SKM-1 treated with dmso at 0.1 percent for 144 hours (cell line): ENCODE measurements around the gene MZT2A.
"Not testable (repeated sequence)": the region's sequence is repeated elsewhere in the genome, so short reads cannot be mapped to it uniquely, and the experiment has no call there.

Experiments
- DNase-seq: peaks from one replicate; lab custom pipeline; 2025; ENCODE audit not compliant: unreplicated experiment; lab: John Stamatoyannopoulos, UW

The MZT2A gene, protein sequence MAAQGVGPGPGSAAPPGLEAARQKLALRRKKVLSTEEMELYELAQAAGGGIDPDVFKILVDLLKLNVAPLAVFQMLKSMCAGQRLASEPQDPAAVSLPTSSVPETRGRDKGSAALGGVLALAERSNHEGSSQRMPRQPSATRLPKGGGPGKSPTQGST

DNA sequence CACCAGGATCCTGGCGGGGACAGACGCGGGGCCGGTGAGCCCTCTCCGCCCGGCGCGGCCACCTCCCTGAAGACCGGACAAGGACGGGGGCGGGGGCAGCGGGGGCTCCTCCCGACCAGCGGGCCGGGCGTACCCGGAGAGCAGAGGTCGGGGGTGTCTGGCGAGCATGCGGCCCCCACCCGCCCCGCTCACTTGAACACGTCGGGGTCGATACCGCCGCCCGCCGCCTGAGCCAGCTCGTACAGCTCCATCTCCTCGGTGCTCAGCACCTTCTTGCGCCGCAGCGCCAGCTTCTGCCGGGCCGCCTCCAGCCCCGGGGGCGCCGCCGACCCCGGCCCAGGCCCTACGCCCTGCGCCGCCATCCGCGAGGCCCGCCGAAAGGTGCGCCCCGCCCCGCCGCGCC, at the start of gene MZT2A:
TSS of gene MZT2A (minus strand) at position 383 of the 403 bp plus-strand sequence. CDS start at position 362, 21 bp downstream.
- DNase-seq = not testable (repeated sequence)

DNA sequence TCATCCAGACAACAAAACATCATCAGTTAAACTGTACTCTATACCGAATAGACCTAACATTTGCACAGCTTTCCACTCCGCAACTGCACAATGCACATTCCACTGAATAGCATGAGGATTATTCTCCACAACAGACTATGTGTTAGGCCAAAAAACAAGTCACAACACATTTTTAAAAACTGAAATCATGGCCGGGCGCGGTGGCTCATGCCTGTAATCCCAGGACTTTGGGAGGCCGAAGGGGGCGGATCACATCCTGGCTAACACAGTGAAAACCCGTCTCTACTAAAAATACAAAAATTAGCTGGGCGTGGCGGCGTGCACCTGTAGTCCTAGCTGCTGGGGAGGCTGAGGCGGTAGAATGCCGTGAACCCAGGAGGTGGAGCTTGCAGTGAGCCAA, 46.7 kb upstream of the MZT2A start:
- not testable (repeated sequence) for DNase-seq

DNA sequence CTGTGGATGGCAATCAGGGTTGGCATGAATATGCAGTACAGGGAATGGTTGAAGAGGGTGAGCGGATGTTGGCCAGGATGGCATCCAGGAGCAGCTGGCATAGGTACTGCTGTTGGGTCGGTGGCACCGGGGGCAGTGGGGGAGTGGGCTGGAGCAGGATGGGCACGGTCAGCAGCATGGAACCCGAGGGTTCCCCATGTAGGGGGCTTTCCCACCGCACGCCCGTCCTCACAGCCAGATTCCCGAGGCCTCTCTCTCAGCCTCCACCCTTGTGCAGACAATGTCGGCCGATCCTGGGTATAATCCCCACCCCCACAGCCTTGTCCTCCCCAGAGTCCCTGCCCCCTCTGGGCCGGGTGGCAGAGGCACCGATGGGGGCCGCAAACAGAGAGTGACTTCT, 44.6 kb upstream of the MZT2A start:
- DNase-seq = not testable (repeated sequence)

DNA sequence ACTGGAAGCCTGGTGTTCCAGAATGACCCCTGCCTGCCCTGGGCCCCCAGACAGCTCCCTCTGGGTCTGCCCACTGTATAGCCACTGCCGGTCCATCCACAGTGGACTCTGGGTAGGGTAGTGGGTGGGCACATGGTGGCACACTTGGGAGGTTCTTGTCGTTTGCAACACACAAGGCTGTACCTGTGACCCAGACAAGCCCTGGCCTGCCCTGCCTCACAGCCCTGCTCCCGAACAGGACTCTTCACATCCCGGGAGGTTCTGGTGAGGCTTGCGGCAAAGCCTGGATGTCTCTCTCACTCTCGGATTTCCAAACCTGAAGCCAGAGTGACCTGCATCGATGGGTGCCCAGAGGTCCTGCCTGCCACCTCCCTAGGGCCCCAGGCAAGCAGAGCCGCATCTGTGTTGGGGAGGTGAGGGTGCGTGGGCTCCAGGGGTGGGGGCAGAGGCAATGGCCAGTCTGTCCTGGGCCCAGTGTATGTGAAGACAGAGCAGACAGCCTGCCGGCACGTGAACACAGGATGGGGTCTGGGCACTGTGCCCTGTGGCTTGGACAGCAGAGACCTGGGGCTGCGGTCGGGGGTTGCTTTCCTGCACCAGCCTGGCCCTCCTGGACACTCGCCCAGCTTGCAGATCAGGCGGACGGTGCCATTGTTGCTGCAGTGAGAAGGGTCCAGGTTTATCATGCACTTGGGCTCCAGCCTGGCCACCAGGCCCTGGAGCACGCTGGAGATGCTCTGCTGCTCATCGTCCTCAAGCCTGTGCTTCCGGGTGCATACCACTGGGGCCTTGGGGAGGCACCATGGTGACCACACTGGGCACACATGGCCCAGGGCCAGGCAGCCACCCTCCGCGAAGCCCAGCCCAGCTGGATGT, 44.0 kb upstream of the MZT2A start:
- not testable (repeated sequence) for DNase-seq

DNA sequence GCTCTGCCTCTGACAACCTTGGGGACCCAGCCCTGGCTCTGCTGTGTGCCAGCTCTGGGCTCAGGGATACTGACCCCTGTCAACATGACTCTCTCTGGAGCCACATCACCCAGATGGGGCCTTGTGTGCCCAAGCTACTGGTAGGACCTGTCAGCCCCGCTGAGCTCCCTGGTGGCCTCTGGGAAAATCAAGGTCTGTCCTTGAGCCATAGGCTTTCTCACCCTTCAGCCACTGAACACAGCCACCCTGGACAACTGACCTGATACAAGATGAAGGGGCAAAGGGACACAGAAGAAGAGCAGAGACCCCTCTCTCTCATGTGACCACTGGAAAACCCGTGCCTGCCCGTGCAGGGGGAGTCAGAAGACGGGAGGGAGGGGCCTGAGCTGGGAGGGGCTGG, 43.3 kb upstream of the MZT2A start:
- no peak for DNase-seq

DNA sequence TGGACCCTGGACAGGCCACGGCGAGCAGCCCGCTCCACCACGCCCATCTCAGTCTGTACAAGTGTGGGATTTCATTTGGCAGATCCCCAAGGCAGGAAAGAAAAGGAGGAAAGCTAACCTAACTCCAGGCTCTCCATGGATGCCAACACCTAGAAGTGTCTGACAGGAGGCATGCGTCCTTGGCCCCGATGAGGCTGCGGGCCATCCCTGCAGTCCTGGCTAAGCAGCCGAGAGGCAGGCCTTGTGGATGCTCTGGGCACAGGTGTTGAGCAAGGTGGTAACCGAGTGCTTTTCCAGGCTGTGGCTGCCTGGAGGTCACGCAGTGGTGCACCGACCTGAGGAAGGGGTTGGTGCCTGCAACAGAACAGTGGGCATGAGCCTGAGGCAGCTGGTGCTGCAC, 42.8 kb upstream of the MZT2A start:
- not testable (repeated sequence) for DNase-seq

DNA sequence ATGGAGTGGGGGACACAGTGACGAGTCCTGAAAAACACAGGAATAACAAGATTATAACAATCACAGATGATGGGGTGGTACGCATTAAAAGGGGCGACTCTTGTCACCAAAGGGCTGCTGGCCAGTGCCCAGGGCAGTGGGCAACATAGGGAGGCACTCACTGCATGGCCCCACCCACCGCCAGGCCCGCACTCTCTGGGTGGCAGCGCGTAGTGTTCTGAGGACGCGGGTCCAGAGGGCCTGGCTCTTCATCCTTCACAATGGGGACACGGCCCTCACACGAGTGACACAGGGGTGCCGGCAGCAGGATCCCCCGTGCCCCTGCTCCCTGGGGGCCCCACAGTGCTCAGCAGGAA, 42.1 kb upstream of the MZT2A start:
- DNase-seq = not testable (repeated sequence)

DNA sequence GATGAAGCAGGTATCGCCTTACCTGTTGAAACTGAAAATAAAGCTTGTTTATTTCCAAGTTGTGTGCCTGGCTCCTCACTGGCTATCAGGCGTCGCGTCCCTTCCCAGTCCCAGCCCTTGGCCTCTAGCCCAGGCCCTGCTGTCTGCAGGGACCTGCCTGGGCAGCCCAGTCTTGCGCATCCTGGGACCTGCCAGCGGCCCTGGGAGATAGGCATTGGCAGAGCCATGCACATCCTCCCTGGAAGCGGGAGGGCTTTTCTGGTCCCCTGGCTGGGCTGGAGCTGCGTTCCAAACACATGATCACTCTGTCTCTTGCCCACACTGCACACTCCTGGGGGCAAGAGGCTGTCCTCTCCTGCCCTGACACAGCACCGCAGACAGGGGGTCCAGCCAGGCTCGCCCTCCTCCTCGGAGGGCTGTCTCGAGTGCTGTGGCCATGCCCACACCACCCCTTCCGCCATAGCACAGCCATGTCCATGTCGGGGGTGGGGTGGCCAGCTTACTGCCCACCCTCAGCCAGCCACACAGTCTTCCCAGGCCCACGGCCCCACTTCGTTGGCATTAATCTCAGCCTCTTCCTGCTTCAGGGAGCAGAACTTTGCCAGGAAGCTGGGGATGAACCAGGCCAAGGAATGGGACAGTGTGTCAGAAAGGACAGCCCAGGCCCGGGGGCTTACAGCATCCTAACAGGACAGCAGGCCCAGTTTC, 41.6 kb upstream of the MZT2A start:
- not testable (repeated sequence) for DNase-seq

DNA sequence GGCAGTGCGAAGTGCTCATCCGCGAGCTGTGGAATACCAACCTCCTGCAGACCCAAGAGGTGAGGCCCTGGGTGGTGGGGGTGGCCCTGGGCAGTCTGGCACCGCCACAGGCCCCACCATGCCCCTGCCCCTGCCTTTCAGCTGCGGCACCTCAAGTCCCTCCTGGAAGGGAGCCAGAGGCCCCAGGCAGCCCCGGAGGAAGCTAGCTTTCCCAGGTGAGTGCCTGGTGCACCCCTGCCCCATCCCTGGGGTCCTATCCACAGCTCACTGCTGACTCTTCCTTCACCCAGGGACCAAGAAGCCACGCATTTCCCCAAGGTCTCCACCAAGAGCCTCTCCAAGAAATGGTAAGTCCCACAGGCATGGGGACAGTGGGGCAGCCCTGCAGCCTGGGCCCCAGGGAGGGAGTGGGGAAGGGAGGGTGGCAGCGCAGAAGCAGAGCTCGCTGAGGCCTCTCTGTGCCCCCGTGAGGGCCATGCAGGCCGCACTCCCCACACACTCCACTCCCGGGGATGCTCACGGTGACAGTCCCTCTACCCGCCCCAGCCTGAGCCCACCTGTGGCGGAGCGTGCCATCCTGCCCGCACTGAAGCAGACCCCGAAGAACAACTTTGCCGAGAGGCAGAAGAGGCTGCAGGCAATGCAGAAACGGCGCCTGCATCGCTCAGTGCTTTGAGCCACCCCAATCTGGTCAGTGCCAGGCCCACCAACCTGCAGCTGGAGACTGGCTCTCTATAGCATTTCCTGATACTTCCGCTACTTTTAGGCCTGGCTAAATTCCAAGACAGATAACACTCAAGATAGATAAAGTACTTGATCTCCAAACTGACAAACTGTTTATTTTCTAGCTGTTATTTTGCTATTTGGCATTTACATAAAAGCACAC, 40.8 kb upstream of the MZT2A start:
- not testable (repeated sequence) for DNase-seq

DNA sequence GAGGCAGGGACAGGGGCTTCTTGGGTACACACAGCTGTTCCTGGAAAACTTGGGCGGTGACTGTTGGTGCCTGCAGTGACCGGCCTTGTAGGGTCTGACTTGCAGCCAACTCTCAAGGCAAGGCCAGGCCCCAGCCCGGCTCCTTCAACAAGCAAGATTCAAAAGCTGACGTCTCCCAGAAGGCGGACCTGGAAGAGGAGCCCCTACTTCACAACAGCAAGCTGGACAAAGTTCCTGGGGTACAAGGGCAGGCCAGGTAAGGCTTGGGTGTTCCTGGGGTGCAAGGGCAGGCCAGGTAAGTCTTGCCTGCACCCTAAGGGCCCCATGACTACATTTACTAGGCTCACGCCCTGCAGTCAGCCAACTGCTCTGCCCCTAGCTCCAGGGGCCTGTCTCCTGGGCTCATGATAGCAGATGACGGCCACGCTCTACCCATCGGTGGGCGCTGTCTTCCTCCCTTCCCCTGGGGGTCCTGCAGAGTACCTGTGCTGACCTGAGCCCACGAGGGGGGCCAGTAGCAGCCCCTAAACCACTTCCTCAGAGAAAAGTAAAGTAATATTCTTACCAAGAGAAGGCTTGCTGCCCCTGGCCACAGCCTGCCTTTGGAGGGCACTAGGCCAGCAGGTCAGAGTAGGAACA, 39.5 kb upstream of the MZT2A start:
- not testable (repeated sequence) for DNase-seq

DNA sequence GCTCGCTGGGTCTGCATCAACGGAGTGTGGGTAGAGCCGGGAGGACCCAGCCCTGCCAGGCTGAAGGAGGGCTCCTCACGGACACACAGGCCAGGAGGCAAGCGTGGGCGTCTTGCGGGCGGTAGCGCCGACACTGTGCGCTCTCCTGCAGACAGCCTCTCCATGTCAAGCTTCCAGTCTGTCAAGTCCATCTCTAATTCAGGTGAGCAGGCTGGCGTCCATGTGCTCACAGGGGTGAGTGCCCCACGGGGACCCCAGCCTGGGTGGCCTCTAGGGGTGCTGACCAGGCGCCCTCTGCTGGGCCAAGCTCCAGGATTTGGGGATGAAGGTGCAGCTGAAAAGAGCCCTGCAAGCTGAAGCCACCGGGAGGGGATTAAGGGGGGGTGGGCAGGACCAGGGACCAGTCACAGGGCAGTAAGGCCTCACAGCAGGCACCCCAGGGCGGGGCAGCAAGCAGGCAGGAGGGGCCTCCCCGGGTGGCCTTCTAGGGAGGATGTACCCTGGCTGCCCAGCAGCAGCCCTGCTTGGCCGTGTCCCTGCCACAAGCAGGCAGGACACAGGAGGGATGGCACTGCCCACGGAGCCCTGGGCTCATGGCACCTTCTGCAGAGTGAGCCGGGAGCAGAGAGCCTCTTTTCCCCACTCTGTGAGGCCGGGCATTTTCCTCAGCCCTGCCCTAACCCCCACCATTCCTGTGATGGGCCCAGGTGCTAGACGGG, 38.6 kb upstream of the MZT2A start:
- not testable (repeated sequence) for DNase-seq

DNA sequence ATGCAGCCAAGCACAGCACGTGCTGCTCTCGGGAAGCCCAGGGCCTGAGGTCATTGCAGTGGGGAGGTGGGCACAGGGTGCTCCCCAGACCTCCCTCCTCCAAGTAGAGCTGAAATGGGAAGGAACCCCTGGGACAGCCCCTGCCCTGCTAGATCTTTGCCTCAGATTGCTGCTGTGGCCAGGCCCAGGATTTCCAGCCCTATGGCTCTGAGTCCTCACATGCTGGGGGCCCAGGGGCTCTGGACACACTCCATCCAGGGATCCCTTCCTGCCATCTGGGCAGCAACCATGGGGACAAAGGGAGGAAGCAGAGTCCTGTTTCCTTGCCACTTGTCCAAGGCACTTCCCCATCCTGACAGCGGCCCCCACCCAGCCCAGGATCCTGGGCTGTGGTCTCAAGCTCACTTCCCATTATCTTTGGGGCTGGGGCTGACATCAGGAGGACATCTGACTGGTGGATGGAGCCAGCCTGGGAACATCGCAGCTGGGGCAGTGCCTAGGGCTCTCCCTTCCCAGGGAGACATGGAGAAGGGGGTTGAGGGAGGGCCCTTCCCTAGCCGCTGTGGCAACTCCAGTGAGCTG, 37.8 kb upstream of the MZT2A start:
- DNase-seq = not testable (repeated sequence)

DNA sequence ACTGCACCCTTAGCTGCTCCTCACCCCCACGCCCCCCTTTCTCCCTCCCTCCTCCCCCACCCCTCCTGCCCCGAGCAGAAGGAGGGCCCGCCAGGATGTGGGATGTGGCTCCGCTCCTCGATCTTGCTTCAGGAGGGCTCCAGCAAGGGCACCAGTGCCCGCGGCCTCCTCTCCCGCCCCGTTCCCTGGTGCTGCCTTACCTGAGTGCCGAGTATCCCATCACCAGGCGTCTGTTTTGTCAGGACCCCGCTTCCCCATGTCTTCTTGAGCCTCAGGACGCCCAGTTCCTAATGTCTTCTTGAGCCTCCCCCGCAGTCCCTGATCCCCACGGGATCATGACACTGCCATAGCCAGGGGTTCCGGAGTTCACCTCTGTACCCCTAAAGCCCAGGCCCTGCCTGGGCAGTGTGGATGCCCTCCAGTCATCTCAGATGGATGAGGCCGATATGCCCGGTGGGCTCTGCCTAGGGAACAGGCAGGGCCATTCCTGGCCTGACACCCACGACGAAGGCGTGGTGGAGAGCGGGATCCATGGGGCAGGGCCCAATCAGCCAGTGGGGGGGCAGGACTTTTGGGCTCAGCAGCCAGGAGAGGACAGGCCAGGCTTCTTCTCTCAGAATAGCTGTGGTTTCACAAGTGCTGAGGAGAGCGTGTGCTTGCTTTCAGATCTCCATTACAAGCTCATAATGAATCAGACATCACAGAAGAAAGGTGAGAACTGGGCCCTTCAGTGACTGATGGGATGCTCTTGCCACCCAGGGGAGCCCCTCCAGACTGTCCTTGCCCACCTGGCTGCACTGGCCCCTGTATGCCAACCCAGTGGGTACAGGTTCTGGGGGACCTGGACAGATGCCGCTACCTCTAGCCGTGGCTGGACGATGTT, 37.0 kb upstream of the MZT2A start:
- DNase-seq = not testable (repeated sequence)

DNA sequence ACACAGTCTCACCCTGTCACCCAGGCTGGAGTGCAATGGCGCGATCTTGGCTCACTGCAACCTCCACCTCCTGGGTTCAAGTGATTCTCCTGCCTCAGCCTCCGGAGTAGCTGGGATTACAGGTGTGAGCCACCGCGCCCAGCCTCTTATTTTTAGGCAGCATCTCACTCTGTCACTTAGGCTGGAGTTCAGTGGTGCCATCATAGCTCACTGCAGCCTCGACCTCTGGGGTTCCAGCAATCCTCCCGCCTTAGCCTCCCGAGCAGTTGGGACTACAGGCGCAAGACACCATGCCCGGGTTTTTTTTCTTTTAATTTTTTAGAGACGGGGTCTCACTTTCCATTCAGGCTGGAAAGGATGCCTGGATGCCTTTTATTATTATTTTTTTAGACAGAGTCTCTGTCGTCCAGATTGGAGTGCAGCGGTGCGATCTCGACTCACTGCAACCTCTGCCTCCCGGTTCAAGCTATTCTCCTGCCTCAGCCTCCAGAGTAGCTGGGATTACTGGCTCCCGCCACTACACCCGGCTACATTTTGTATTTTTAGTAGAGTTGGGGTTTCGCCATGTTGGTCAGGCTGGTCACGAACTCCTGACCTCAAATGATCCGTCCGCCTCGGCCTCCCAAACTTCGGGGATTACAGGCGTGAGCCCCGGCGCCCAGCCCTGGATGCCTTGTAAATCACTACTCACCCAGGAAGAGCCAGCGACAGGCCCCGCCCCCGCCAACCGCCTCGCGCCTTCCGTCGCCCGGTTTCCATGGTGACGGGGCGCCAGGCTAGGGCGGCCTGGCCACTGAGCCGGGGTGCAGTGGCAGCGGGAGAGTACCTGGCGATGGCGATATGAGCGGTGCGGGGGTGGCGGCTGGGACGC, 35.2 kb upstream of the MZT2A start, which contains the start of gene CCDC74A:
TSS of gene CCDC74A (plus strand) at position 758 of the 871 bp plus-strand sequence. CDS start at position 841, 83 bp downstream.
- DNase-seq = peak; percentile 30

DNA sequence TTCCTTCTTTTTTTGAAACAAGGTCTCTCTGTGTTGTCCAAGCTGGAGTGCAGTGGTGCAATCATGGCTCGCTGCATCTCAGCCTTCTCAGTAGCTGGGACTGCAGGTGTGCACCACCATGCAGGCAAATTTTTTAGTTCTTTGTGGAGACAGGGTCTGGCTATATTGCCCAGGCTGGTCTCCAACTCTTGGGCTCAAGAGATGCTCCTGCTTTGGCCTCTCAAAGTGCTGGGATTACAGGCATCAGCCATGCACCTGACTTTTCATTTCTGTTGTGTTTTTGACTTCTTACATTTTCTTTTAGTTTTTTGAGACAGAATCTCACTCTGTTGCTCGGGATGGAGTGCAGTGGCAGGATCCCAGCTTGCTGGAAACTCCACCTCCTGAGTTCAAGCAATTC, 33.1 kb upstream of the MZT2A start:
- not testable (repeated sequence) for DNase-seq

DNA sequence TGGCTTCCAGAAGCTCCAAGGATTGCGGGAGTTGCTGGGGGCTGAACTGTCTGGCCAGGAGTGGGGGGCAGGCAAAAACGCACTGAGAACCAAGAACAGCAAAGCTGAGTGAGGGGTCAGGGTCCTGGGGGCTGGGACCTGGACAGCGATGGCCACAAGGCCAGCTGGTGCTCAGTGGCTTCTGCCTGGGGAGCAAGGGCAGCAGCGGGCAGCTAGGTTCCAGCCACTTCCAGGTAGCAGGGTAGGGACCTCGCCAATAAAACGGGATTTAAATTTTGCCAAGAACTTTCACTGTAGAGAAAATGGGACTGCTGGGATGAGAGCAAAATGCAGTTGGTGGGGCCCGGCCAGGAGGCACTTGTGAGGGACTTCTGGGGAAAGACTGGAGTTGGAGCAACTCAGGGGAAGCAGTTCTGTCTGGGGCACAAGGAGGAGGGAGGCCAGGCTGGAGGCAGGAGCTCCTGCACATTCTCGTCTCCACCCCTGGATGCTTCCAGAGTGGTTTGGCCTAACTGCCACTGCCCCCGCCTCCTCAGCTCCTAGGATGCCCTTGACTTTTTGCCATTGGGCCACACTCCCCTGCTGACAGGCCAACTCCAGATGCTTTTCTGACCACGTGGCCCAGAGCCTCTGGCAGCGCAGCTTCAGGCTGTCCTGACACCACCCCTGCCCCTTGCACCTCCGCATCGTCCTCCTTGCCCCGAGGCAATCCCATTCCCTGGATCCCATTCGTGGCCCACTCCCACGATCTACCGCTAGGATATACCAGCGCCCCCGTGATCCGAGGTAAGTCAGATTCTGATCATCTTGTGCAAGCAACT, 30.0 kb upstream of the MZT2A start:
- no peak for DNase-seq
